ENCODE results near the gene GRID1.

Gene GRID1

GRCh38 chr10:86062198-86062550 is 304.4 kb downstream of the GRID1 start:
- Histone ChIP-seq H3K9ac (ENCODE audit: insufficient read length) (no peak overlapping the region), H3K9me3 (ENCODE audit: low read depth, low read length) (no peaks in the 10 kb centered on the region), H3K36me3 (ENCODE audit: insufficient read depth, low read length) (no peaks in the 10 kb centered on the region), H3K4me3 (no peak overlapping the region), H3K27ac (no peak overlapping the region)
- DNase-seq (ENCODE audit: low read depth, low spot score) = no peak
- no peak for TF ChIP-seq FOXP2 (optimal IDR thresholded peaks at IDR 0.05; ENCODE audit: control extremely low read depth, extremely low read length, insufficient read depth)
- TF ChIP-seq EZH2 (IDR thresholded peaks at IDR 0.05) = no peak
- no peak for TF ChIP-seq POLR2AphosphoS5 (IDR thresholded peaks at IDR 0.05; ENCODE audit: borderline replicate concordance, low read depth, low read length)

- no peak overlapping the region for H3K27ac ChIP-seq
- DNase-seq (ENCODE audit: low read depth, low spot score) = no peak
- TF ChIP-seq POLR2AphosphoS5 (IDR thresholded peaks at IDR 0.05; ENCODE audit: borderline replicate concordance, low read depth, low read length) (no peak), EZH2 (IDR thresholded peaks at IDR 0.05) (no peak), FOXP2 (optimal IDR thresholded peaks at IDR 0.05; ENCODE audit: control extremely low read depth, extremely low read length, insufficient read depth) (no peak)
Observed at GRCh38 chr10:86061278-86062197, 305.1 kb downstream of the GRID1 start.

DNA sequence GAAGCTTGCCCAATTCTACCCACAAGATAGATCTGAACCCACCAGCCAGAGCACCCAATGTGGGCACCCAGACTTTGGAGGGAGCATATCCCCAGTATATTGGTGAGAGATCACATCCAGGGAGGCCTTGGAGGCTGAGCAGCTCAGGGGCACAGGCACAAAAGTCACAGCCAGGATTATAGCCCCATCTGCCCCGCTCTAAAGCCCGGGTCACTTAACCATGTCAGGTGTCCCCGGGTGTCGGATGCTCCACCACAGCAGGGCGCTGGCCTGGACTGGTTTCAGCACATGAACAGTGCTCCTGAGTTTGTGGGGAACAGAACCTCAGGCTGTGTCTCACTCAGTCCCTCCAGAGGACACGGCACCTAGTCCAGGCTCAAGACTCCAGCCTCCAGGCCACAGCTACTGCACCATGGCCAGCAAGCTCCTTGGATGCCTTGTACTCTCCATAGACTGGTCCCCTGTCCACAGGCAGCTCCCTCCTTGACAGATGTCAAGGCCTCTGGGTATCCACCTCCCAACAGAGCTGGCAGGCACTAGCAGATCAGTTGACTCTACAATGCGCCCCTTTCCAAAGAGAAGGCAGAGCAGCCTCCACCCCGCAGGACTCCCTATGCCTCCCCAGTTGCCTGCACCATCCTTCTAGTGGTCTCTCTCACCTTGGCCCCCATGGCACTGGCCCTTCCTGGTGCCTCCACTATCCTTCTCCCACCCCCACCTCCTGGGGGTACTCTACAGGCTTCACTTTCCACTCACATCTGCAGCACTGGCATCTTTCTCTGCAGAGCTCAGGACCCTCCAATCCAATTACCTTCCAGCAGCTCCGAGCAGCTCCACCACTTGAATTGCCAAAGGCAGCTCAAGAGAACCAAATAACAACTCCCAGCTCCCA is 306.0 kb downstream of the GRID1 start:
- no peak overlapping the region for H3K27ac ChIP-seq
- TF ChIP-seq EZH2 (IDR thresholded peaks at IDR 0.05) (no peak), FOXP2 (optimal IDR thresholded peaks at IDR 0.05; ENCODE audit: control extremely low read depth, extremely low read length, insufficient read depth) (no peak), POLR2AphosphoS5 (IDR thresholded peaks at IDR 0.05; ENCODE audit: borderline replicate concordance, low read depth, low read length) (no peak)
- H3K36me3 ChIP-seq (ENCODE audit: insufficient read depth, low read length) = no peaks in the 10 kb centered on the region
- no peaks in the 10 kb centered on the region for H3K9me3 ChIP-seq (ENCODE audit: low read depth, low read length)
- no peak overlapping the region for H3K4me3 ChIP-seq
- DNase-seq (ENCODE audit: low read depth, low spot score) = no peak
- H3K9ac ChIP-seq (ENCODE audit: insufficient read length) = no peak overlapping the region

More at GRCh38 chr10:86061278-86062197, 305.1 kb downstream of the GRID1 start:
- Histone ChIP-seq H3K9ac (ENCODE audit: insufficient read length) (no peak overlapping the region), H3K9me3 (ENCODE audit: low read depth, low read length) (no peaks in the 10 kb centered on the region), H3K4me3 (no peak overlapping the region), H3K36me3 (ENCODE audit: insufficient read depth, low read length) (no peaks in the 10 kb centered on the region)

DNA sequence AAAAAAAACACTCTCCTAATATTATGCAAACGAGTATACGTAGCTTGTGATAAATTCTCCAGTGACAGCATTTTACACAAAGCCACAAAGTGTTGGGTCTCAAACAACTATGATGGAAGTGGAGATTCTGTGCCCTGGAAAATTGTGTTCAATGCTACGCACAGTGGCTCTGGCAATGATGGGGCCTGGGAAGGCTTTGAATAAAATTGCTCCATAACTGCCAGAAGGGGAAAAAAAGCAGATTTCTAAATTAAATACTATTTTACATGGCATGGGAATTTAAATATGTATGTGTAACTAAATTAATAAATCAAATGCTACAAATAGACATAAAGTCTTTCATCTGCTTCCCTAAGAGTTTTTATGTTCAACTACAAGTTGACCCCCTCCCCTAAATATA is 306.7 kb downstream of the GRID1 start:
- H3K4me3 ChIP-seq = no peak overlapping the region
- H3K9ac ChIP-seq (ENCODE audit: insufficient read length) = no peak overlapping the region
- no peak for DNase-seq (ENCODE audit: low read depth, low spot score)
- TF ChIP-seq POLR2AphosphoS5 (IDR thresholded peaks at IDR 0.05; ENCODE audit: borderline replicate concordance, low read depth, low read length) (no peak), EZH2 (IDR thresholded peaks at IDR 0.05) (no peak), FOXP2 (optimal IDR thresholded peaks at IDR 0.05; ENCODE audit: control extremely low read depth, extremely low read length, insufficient read depth) (no peak)
- H3K36me3 ChIP-seq (ENCODE audit: insufficient read depth, low read length) = no peaks in the 10 kb centered on the region
- no peak overlapping the region for H3K27ac ChIP-seq
- no peaks in the 10 kb centered on the region for H3K9me3 ChIP-seq (ENCODE audit: low read depth, low read length)

DNA sequence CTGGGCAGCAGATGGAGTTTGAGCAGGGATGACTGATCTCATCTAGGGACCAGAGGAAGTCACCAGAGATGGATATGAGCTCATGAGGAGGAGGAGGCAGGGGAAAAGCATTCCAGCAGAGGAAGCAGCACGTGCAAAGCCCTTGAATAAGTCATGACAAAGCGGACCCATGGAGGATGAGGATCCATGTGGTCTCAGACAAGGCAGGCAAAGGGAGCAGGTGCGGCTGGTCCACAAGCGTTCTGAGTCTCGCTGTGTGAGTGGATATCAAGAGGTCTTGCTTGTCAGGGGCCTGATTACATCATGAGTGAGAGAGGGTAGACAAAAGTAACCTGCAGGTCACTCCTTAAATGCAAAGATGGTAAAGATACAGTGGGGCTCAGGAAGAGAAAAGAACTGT is 307.6 kb downstream of the GRID1 start:
- Histone ChIP-seq H3K4me3 (no peak overlapping the region), H3K27ac (no peak overlapping the region), H3K9ac (ENCODE audit: insufficient read length) (no peak overlapping the region), H3K36me3 (ENCODE audit: insufficient read depth, low read length) (no peaks in the 10 kb centered on the region), H3K9me3 (ENCODE audit: low read depth, low read length) (no peaks in the 10 kb centered on the region)
- no peak for TF ChIP-seq FOXP2 (optimal IDR thresholded peaks at IDR 0.05; ENCODE audit: control extremely low read depth, extremely low read length, insufficient read depth)
- no peak for DNase-seq (ENCODE audit: low read depth, low spot score)

DNA sequence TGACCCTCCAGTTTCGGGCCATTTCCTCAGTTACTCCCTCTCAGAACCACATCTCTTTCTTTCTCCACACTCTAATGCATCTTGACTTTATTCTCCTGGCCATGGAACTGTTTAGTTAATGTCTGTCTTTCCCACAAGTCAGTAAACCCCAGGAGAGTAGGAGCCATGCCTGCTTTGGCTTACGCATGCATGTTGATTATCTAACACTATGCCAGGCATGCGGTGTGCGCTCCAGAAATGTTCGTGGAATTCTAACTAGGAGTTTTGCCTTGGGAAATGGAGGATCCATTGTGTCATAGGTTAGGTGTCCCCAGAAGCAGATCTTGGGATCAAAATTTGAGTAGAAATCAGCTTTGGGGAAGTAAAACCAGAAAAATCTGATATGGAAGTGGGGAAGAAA is 308.9 kb downstream of the GRID1 start:
- Histone ChIP-seq H3K9ac (ENCODE audit: insufficient read length) (no peak overlapping the region), H3K27ac (no peak overlapping the region), H3K4me3 (no peak overlapping the region), H3K9me3 (ENCODE audit: low read depth, low read length) (no peaks in the 10 kb centered on the region), H3K36me3 (ENCODE audit: insufficient read depth, low read length) (no peaks in the 10 kb centered on the region)
- DNase-seq (ENCODE audit: low read depth, low spot score) = no peak
- TF ChIP-seq POLR2AphosphoS5 (IDR thresholded peaks at IDR 0.05; ENCODE audit: borderline replicate concordance, low read depth, low read length) (no peak), FOXP2 (optimal IDR thresholded peaks at IDR 0.05; ENCODE audit: control extremely low read depth, extremely low read length, insufficient read depth) (no peak), EZH2 (IDR thresholded peaks at IDR 0.05) (no peak)

DNA sequence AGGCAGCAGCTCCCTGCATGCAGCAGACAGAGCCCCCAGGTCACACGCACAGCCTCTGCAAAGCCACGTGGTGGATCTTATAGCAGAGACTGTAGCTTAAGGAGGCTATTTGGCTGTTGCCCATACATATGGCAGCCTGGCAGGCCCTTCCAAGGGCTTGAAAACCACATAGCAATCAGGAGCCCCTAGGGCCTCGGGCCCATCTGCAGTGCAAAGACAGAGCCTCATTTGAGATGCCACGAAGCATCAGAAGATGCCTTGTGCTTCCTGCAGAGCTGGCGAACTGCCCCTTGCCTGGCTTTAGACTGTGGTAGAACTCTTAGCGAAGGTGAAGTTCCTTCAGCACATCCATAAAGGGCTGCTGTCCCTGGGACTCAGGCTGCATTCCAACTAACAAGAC is 309.9 kb downstream of the GRID1 start:
- no peak for TF ChIP-seq FOXP2 (optimal IDR thresholded peaks at IDR 0.05; ENCODE audit: control extremely low read depth, extremely low read length, insufficient read depth)
- no peak for TF ChIP-seq POLR2AphosphoS5 (IDR thresholded peaks at IDR 0.05; ENCODE audit: borderline replicate concordance, low read depth, low read length)
- no peak for TF ChIP-seq EZH2 (IDR thresholded peaks at IDR 0.05)
- no peak overlapping the region for H3K27ac ChIP-seq
- H3K36me3 ChIP-seq (ENCODE audit: insufficient read depth, low read length) = no peaks in the 10 kb centered on the region
- H3K9me3 ChIP-seq (ENCODE audit: low read depth, low read length) = no peaks in the 10 kb centered on the region
- no peak overlapping the region for H3K9ac ChIP-seq (ENCODE audit: insufficient read length)
- no peak for DNase-seq (ENCODE audit: low read depth, low spot score)
- H3K4me3 ChIP-seq = no peak overlapping the region

DNA sequence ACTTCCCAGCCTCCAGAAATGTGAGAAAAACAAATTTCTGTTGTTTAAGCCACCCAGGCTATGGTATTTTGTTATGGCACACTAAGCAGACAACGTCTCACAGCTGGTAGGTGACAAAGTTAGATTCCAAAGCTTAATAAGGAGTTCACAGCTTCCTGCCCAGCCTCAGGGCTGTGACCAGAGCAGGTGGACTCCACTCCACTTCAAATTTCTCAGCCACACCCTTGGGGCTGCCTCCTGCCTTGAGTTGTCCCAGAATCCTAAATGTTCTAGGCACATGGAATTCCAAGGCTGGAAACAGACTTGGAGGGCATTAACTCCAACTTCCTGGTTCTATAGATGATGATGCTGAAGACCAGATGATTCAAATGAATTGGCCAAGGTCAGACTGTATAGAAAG is 310.7 kb downstream of the GRID1 start:
- no peak overlapping the region for H3K27ac ChIP-seq
- H3K9ac ChIP-seq (ENCODE audit: insufficient read length) = no peak overlapping the region
- no peaks in the 10 kb centered on the region for H3K36me3 ChIP-seq (ENCODE audit: insufficient read depth, low read length)
- H3K9me3 ChIP-seq (ENCODE audit: low read depth, low read length) = no peaks in the 10 kb centered on the region
- H3K4me3 ChIP-seq = no peak overlapping the region
- TF ChIP-seq EZH2 (IDR thresholded peaks at IDR 0.05) (no peak), POLR2AphosphoS5 (IDR thresholded peaks at IDR 0.05; ENCODE audit: borderline replicate concordance, low read depth, low read length) (no peak), FOXP2 (optimal IDR thresholded peaks at IDR 0.05; ENCODE audit: control extremely low read depth, extremely low read length, insufficient read depth) (no peak)
- DNase-seq (ENCODE audit: low read depth, low spot score) = no peak
